HepG2 (cell line): Measurements from ENCODE around the gene PSRC1. TPM values are rescaled to one million over a fixed set of nuclear protein-coding genes. Genes with fewer than 3 reads are reported as not detected.

Source experiments
- ATAC-seq: fragments of 200-7000 bp; cut with Tn5 transposase; 3 replicates; pipeline ENCODE4 v1.9.1; 2020; ENCODE audit warnings: mild to moderate bottlenecking, moderate library complexity
- BruUV-seq: library from RNA; stranded (reverse); fragments of 400-500 nt; replicated peaks from 2 replicates; lab custom pipeline; 2021; lab: Mats Ljungman, UMichigan
- CTCF ChIA-PET: fragments of 300-600 bp; formaldehyde crosslinking; extraction: SDS; loops from one replicate; lab custom pipeline; 2021; ENCODE audit warnings: low total read pairs, inconsistent platforms, low intra/inter-chr PET ratio; lab: Yijun Ruan, JAX
- POLR2A ChIA-PET: fragments of 350-600 bp; sonication (Branson Sonifier 250); formaldehyde crosslinking; loops from one replicate; lab custom pipeline; 2020; ENCODE audit warnings: antibody characterized with exemption, inconsistent platforms; lab: Yijun Ruan, JAX
- DNase-seq: peaks from one replicate; pipeline ENCODE4 v3.0.0-alpha.2; 2015; ENCODE audit warnings: low spot score
- FAIRE-seq: peaks from 3 replicates; lab custom pipeline; 2011; peaks lifted over from hg19 to GRCh38; lab: Jason Lieb, UNC
- H2AFZ ChIP-seq: one replicate; pipeline ENCODE4 v1.6.1; 2011; ENCODE audit warnings: low read length, inconsistent platforms
- H3K27ac ChIP-seq: fragments of 300-600 bp; 3 replicates; pipeline ENCODE4 v1.8.0; 2011; ENCODE audit warnings: mixed run types, mild to moderate bottlenecking, mixed read lengths, low read length, inconsistent platforms; ENCODE audit not compliant: insufficient read depth; ENCODE audit errors: extremely low read length
- H3K27me3 ChIP-seq, 2 experiments: fragments of 200-600 bp in 1 of 2; 2 replicates in 1 of 2; 3 replicates in 1 of 2; pipeline versions ENCODE4 v1.6.0 to v1.8.0; 2011; ENCODE audit warnings: low read length in 2 of 2, mild to moderate bottlenecking in 2 of 2, moderate library complexity in 2 of 2, inconsistent platforms in 1 of 2; ENCODE audit not compliant: insufficient read depth in 2 of 2, control insufficient read depth in 1 of 2
- H3K36me3 ChIP-seq, 2 experiments: fragments of 200-600 bp in 1 of 2; replicated peaks in 1 of 2; 2 replicates in 1 of 2; 3 replicates in 1 of 2; pipeline versions ENCODE4 v1.5.1 to v1.8.0; 2011; ENCODE audit warnings: low read length in 2 of 2, inconsistent platforms in 1 of 2; ENCODE audit not compliant: insufficient read depth in 2 of 2, control insufficient read depth in 1 of 2
- H3K4me1 ChIP-seq: 2 replicates; pipeline ENCODE4 v1.5.1; 2012; ENCODE audit warnings: low read length, inconsistent platforms; ENCODE audit not compliant: insufficient read depth
- H3K4me2 ChIP-seq: 2 replicates; pipeline ENCODE4 v1.6.0; 2011; ENCODE audit warnings: low read depth, low read length, inconsistent platforms
- H3K4me3 ChIP-seq, 3 experiments: fragments of 200-600 bp in 1 of 3; sonication (generic), shearing (Covaris generic) in 1 of 3; replicated peaks in 1 of 3; 2 replicates each; pipeline ENCODE4 v1.5.1; 2011 to 2016; ENCODE audit warnings: low read length in 3 of 3, inconsistent platforms in 2 of 3, low read depth in 2 of 3, mild to moderate bottlenecking in 2 of 3, control low read depth in 1 of 3, mixed read lengths in 1 of 3; ENCODE audit not compliant: insufficient read depth in 1 of 3
- H3K79me2 ChIP-seq: one replicate; pipeline ENCODE4 v1.6.1; 2011; ENCODE audit warnings: low read length, inconsistent platforms; ENCODE audit not compliant: insufficient read depth
- H3K9ac ChIP-seq: 2 replicates; pipeline ENCODE4 v1.6.0; 2011; ENCODE audit warnings: mild to moderate bottlenecking, low read depth, low read length, inconsistent platforms; ENCODE audit not compliant: insufficient read depth
- H3K9me3 ChIP-seq: 2 replicates; pipeline ENCODE4 v1.5.1; 2012; ENCODE audit warnings: mild to moderate bottlenecking, low read length
- H4K20me1 ChIP-seq: 2 replicates; pipeline ENCODE4 v1.6.0; 2011; ENCODE audit warnings: inconsistent platforms, mild to moderate bottlenecking, low read length, moderate library complexity; ENCODE audit not compliant: insufficient read depth
- ARHGAP35 ChIP-seq: sonication (generic); formaldehyde crosslinking; IDR thresholded peaks from 2 replicates; pipeline ENCODE4 v1.9.0; 2022; ENCODE audit warnings: mild to moderate bottlenecking, inconsistent platforms, moderate library complexity, missing genetic modification reagents, borderline replicate concordance
- ATRX ChIP-seq: sonication (generic); formaldehyde crosslinking; IDR thresholded peaks from 2 replicates; pipeline ENCODE4 v1.4.0; 2020; ENCODE audit warnings: missing genetic modification reagents, borderline replicate concordance
- FOSL1 ChIP-seq: sonication (generic); formaldehyde crosslinking; IDR thresholded peaks from 2 replicates; pipeline ENCODE4 v1.9.0; 2021; ENCODE audit warnings: missing genetic modification reagents, borderline replicate concordance
- GATAD1 ChIP-seq: IDR thresholded peaks from 2 replicates; pipeline ENCODE4 v1.6.1; 2016; ENCODE audit warnings: missing genetic modification reagents, missing compliant biosample characterization
- MLLT10 ChIP-seq: sonication (generic); formaldehyde crosslinking; IDR thresholded peaks from 2 replicates; pipeline ENCODE4 v1.4.0; 2020; ENCODE audit warnings: missing genetic modification reagents
- PHF20 ChIP-seq: sonication (generic); formaldehyde crosslinking; IDR thresholded peaks from 2 replicates; pipeline ENCODE4 v1.5.0; 2020; ENCODE audit warnings: mild to moderate bottlenecking, missing genetic modification reagents
- RBFOX2 ChIP-seq: fragments of 200-400 bp; formaldehyde crosslinking; IDR thresholded peaks from 2 replicates; pipeline ENCODE4 v1.6.1; 2017; ENCODE audit warnings: low read depth, mild to moderate bottlenecking, low read length
- RFX1 ChIP-seq: fragments of 450-650 bp; IDR thresholded peaks from 2 replicates; pipeline ENCODE4 v1.6.1; 2017
- SIN3A ChIP-seq: IDR thresholded peaks from 2 replicates; pipeline ENCODE4 v1.6.1; 2011; ENCODE audit warnings: low read depth, mild to moderate bottlenecking, control low read depth, low read length, borderline replicate concordance
- ZFYVE20 ChIP-seq: sonication (generic); formaldehyde crosslinking; IDR thresholded peaks from 2 replicates; pipeline ENCODE4 v1.8.0; 2023; ENCODE audit warnings: low read depth, mild to moderate bottlenecking, moderate library complexity, missing genetic modification reagents, borderline replicate concordance
- ZNF30 ChIP-seq: sonication (generic); formaldehyde crosslinking; IDR thresholded peaks from 2 replicates; pipeline ENCODE4 v1.5.0; 2020; ENCODE audit warnings: mild to moderate bottlenecking, missing genetic modification reagents
- ZNF484 ChIP-seq: sonication (generic); formaldehyde crosslinking; IDR thresholded peaks from 2 replicates; pipeline ENCODE4 v1.5.1; 2020; ENCODE audit warnings: mild to moderate bottlenecking, low read depth, missing genetic modification reagents, borderline replicate concordance
- ZNF576 ChIP-seq: sonication (generic); formaldehyde crosslinking; IDR thresholded peaks from 2 replicates; pipeline ENCODE4 v1.4.0; 2020; ENCODE audit warnings: mild to moderate bottlenecking, missing genetic modification reagents
- ZNF605 ChIP-seq: sonication (generic); formaldehyde crosslinking; IDR thresholded peaks from 2 replicates; pipeline ENCODE4 v1.8.0; 2022; ENCODE audit warnings: mild to moderate bottlenecking, missing genetic modification reagents
- ZNF709 ChIP-seq: sonication (generic); formaldehyde crosslinking; IDR thresholded peaks from 2 replicates; pipeline ENCODE4 v1.5.0; 2020; ENCODE audit warnings: mild to moderate bottlenecking, missing genetic modification reagents
- WGBS: methylation state at CpG from one replicate; pipeline ENCODE4 v1.1.6; 2017; ENCODE audit warnings: low lambda C conversion rate; 5-methylcytosine and 5-hydroxymethylcytosine counted together
- in situ Hi-C: cut with HindIII; loops from 2 replicates; pipeline ENCODE4 v1.10.0; 2017; ENCODE audit warnings: low pct_unique_long_range_greater_than_20kb; ENCODE audit not compliant: extremely low pct_ligation_motif_present
- intact Hi-C: fragments of 100-400 bp; cut with micrococcal nuclease; formaldehyde crosslinking; loops from one replicate; pipeline ENCODE4 v1.10.0; 2022; ENCODE audit not compliant: unreplicated experiment
- polyA plus RNA-seq, 8 experiments: library from polyadenylated mRNA; depleted of rRNA in 3 of 8; stranded (reverse) in 7 of 8; unstranded in 1 of 8; fragments of >200 nt; fragmentation: Illumina TruSeq in 4 of 8; extraction: Trizol in 4 of 8; gene quantifications; 2 replicates each; pipeline versions ENCODE4 v1.2.1 to v1.2.3, GENCODE V29; 2011 to 2016; ENCODE audit warnings: low read depth in 4 of 8, missing spikeins in 1 of 8, mixed read lengths in 1 of 8; ENCODE audit not compliant: insufficient read depth in 1 of 8
- total RNA-seq, 5 experiments: library from RNA; depleted of rRNA; stranded (reverse); fragments of >200 nt; fragmentation: Illumina TruSeq; extraction: Trizol; gene quantifications; 2 replicates each; pipeline ENCODE4 v1.2.3, GENCODE V29; 2016; ENCODE audit warnings: low read depth in 1 of 5
- TF ChIP-seq, protein P1 (sequence below): sonication (generic); formaldehyde crosslinking; IDR thresholded peaks from 2 replicates; pipeline ENCODE4 v1.5.0; 2020; ENCODE audit warnings: mild to moderate bottlenecking, missing genetic modification reagents, moderate library complexity
- TF ChIP-seq, protein P2 (sequence below): sonication (generic); formaldehyde crosslinking; IDR thresholded peaks from 2 replicates; pipeline ENCODE4 v1.4.0; 2020; ENCODE audit warnings: low read depth, missing genetic modification reagents

The PSRC1 gene
- total and polyA plus RNA-seq, 2 of the 13 experiments (the other 11 are each of a cell fraction or from before 2014, with no cell fraction given): 28.6 to 30.3 TPM

DNA sequence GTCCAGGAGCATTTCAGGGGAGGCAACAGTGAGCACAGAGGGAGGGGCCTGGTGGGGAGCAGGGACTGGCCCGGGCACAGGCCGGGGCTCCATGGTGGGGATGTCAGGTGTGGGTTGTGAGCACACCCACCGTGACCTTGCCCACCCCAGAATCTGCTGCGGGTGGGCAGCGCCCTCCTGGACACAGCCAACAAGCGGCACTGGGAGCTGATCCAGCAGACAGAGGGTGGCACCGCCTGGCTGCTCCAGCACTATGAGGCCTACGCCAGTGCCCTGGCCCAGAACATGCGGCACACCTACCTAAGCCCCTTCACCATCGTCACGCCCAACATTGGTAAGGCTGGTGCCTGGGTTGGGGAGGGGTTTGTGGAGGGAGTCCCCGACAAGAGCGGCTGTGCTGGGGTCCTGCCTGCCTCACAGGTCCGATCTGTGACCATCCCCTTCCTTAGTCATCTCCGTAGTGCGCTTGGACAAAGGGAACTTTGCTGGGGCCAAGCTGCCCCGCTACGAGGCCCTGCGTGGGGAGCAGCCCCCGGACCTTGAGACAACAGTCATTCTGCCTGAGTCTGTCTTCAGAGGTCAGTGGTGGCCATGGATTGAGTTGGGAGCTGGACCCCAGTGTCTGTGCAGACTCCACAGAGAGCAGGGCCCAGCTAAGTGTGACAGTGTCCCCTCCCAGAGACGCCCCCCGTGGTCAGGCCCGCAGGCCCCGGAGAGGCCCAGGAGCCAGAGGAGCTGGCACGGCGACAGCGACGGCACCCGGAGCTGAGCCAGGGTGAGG, 14.3 kb downstream of the PSRC1 start (continued):
- TF ChIP-seq, protein P1, sequence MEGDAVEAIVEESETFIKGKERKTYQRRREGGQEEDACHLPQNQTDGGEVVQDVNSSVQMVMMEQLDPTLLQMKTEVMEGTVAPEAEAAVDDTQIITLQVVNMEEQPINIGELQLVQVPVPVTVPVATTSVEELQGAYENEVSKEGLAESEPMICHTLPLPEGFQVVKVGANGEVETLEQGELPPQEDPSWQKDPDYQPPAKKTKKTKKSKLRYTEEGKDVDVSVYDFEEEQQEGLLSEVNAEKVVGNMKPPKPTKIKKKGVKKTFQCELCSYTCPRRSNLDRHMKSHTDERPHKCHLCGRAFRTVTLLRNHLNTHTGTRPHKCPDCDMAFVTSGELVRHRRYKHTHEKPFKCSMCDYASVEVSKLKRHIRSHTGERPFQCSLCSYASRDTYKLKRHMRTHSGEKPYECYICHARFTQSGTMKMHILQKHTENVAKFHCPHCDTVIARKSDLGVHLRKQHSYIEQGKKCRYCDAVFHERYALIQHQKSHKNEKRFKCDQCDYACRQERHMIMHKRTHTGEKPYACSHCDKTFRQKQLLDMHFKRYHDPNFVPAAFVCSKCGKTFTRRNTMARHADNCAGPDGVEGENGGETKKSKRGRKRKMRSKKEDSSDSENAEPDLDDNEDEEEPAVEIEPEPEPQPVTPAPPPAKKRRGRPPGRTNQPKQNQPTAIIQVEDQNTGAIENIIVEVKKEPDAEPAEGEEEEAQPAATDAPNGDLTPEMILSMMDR (CRISPR knock-in tag): no peak
- TF ChIP-seq MLLT10 (CRISPR knock-in tag): no peak

DNA sequence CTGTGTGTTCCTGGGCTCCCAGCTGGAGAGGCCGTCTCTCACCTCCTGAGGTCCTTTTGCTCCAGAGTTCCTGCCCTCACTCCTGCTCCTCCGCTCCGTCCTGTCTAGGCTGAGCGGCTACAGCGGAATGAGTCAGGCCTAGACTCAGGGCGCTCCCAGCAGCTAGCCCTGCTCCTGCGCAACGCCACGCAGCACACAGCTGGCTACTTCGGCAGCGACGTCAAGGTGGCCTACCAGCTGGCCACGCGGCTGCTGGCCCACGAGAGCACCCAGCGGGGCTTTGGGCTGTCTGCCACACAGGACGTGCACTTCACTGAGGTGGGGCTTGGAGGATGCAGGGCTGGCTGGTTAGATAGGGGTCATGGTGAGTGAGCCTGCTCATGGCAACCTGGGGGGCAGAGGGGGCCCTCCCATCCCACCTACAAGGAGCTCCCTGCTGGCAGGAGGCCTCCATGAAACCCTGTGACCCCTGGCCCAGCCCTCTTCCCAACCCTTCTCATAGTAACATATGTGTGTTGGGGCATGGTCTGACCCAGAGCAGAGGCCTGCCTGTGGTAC, 15.1 kb downstream of the PSRC1 start:
- in situ Hi-C loops: loop anchor here (10.0 kb wide), 1 partner anchor 267 kb away; the partner anchor contains the start of gene GPR61
- Histone ChIP-seq H3K9ac (no peak overlapping the region), H3K4me3 (no peak overlapping the region), H3K36me3 (peaks cover 4 to 8% of the 10 kb centered on the region in 2 experiments; a peak in 3 of 5 replicates), H3K27me3 (no peaks in the 10 kb centered on the region), H3K4me1 (peaks cover 6% of the 10 kb centered on the region; the same call in 1 of the 2 replicates), H3K79me2 (no peaks in the 10 kb centered on the region), H3K9me3 (no peaks in the 10 kb centered on the region), H2AFZ (no peak overlapping the region), H4K20me1 (no peaks in the 10 kb centered on the region), H3K27ac (no peak overlapping the region), H3K4me2 (no peak overlapping the region)
- BruUV-seq: no TSS peak
- no peak for ATAC-seq
- FAIRE-seq: no peak
- ChIA-PET POLR2A (no interaction called here), CTCF (no interaction called here)
- intact Hi-C loops: no loop called here
- DNase-seq: no peak
- WGBS: over 99% methylated on average over 12 of the region's 17 CpGs
- TF ChIP-seq SIN3A (no peak), ZNF709 (CRISPR knock-in tag) (no peak), ZFYVE20 (no peak), RBFOX2 (no peak), FOSL1 (CRISPR knock-in tag) (no peak), ZNF30 (no peak), PHF20 (CRISPR knock-in tag) (no peak), ATRX (CRISPR knock-in tag) (no peak), RFX1 (no peak), ZNF484 (CRISPR knock-in tag) (no peak), GATAD1 (CRISPR knock-in tag) (no peak), ZNF576 (no peak), ARHGAP35 (CRISPR knock-in tag) (no peak), ZNF605 (no peak)
- TF ChIP-seq, protein P2, sequence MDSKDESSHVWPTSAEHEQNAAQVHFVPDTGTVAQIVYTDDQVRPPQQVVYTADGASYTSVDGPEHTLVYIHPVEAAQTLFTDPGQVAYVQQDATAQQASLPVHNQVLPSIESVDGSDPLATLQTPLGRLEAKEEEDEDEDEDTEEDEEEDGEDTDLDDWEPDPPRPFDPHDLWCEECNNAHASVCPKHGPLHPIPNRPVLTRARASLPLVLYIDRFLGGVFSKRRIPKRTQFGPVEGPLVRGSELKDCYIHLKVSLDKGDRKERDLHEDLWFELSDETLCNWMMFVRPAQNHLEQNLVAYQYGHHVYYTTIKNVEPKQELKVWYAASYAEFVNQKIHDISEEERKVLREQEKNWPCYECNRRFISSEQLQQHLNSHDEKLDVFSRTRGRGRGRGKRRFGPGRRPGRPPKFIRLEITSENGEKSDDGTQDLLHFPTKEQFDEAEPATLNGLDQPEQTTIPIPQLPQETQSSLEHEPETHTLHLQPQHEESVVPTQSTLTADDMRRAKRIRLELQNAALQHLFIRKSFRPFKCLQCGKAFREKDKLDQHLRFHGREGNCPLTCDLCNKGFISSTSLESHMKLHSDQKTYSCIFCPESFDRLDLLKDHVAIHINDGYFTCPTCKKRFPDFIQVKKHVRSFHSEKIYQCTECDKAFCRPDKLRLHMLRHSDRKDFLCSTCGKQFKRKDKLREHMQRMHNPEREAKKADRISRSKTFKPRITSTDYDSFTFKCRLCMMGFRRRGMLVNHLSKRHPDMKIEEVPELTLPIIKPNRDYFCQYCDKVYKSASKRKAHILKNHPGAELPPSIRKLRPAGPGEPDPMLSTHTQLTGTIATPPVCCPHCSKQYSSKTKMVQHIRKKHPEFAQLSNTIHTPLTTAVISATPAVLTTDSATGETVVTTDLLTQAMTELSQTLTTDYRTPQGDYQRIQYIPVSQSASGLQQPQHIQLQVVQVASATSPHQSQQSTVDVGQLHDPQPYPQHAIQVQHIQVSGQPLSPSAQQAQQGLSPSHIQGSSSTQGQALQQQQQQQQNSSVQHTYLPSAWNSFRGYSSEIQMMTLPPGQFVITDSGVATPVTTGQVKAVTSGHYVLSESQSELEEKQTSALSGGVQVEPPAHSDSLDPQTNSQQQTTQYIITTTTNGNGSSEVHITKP (CRISPR knock-in tag): no peak
